ENCODE results near the gene PEX7. TPM values are rescaled to one million over a fixed set of nuclear protein-coding genes. Genes with fewer than 3 reads are reported as not detected.

PEX7 gene
- polyA plus RNA-seq, 3 donors, result 3.0 to 6.1 (median 3.9) TPM

DNA sequence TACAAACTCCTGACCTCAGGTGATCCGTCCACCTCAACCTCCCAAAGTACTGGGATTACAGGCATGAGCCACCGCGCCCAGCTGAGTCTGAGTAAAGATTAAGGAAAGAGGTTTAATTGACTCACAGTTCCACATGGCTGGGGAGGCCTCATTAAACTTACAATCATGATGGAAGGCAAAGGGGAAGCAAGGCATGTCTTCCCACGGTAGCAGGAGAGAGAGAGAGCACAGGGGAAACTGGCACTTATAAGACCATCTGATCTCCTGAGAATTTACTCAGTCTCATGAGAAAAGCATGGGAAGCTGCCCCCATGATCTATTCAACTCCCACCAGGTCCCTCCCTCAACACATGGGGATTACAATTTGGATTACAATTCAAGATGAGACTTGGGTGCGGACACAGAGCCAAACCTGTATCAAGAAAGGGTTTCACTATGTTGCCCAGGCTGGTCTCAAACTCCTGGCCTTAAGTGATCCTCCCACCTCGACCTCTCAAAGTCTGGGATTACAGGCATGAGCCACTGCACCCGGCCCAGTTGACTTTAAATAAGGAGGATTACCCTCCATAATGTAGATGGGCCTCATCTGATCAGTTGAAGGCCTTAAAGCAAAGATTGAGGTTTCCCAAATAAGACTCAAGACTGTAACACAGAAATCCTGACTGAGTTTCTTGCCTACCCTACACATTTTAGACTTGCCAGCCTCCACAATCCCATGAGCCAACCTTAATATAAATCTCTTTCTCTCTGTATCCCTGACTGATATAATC is 13.1 kb upstream of the PEX7 start:
- H3K4me1 Mint-ChIP-seq, result no peaks in the 10 kb centered on the region
- no peak overlapping the region for H3K4me3 Mint-ChIP-seq
- Histone ChIP-seq H3K79me2 (ENCODE audit: insufficient read depth, low read length) (no peaks in the 10 kb centered on the region), H3K9me3 (replicated peaks in 1 of 2; ENCODE audit: control insufficient read depth in 1 of 2, insufficient read depth in 1 of 2, low read length in 2 of 2) (no peaks in the 10 kb centered on the region), H3K4me1 (ENCODE audit: control insufficient read depth in 1 of 2, insufficient read depth in 2 of 2, low read length in 2 of 2) (no peaks in the 10 kb centered on the region), H3K27me3 (ENCODE audit: control insufficient read depth in 2 of 2, insufficient read depth in 2 of 2, low read length in 2 of 2) (no peaks in the 10 kb centered on the region), H2AFZ (ENCODE audit: insufficient read depth, low read depth, low read length, poor library complexity, severe bottlenecking) (no peak overlapping the region), H4K20me1 (ENCODE audit: insufficient read depth, low read length) (no peaks in the 10 kb centered on the region), H3K27ac (ENCODE audit: low read depth in 1 of 2, low read length in 2 of 2) (no peak overlapping the region), H3K4me2 (replicated peaks; ENCODE audit: extremely low read depth, low read length, poor library complexity, severe bottlenecking) (no peak overlapping the region), H3K4me3 (replicated peaks in 1 of 3; ENCODE audit: low read depth in 2 of 3, low read length in 3 of 3) (no peak overlapping the region), H3K9ac (ENCODE audit: insufficient read depth, low read length, poor library complexity, severe bottlenecking) (no peak overlapping the region), H3K36me3 (replicated peaks in 1 of 2; ENCODE audit: control insufficient read depth in 1 of 2, insufficient read depth in 2 of 2, low read length in 2 of 2) (no peaks in the 10 kb centered on the region)
- peaks cover 0 to 1% (median 0%) of the 10 kb centered on the region in 7 donors for H3K9me3 Mint-ChIP-seq
- H3K27ac Mint-ChIP-seq, result peak overlapping the region in 1 of 7 donors; percentile 6
- intact Hi-C loops (cut with micrococcal nuclease), result no loop called here
- H3K27me3 Mint-ChIP-seq (ENCODE audit: low read depth in 3 of 3), result peaks cover 0 to 3% (median 2%) of the 10 kb centered on the region in 3 donors
- TF ChIP-seq, protein P1, sequence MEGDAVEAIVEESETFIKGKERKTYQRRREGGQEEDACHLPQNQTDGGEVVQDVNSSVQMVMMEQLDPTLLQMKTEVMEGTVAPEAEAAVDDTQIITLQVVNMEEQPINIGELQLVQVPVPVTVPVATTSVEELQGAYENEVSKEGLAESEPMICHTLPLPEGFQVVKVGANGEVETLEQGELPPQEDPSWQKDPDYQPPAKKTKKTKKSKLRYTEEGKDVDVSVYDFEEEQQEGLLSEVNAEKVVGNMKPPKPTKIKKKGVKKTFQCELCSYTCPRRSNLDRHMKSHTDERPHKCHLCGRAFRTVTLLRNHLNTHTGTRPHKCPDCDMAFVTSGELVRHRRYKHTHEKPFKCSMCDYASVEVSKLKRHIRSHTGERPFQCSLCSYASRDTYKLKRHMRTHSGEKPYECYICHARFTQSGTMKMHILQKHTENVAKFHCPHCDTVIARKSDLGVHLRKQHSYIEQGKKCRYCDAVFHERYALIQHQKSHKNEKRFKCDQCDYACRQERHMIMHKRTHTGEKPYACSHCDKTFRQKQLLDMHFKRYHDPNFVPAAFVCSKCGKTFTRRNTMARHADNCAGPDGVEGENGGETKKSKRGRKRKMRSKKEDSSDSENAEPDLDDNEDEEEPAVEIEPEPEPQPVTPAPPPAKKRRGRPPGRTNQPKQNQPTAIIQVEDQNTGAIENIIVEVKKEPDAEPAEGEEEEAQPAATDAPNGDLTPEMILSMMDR (IDR thresholded peaks at IDR 0.05), result no peak
- DNase-seq, result no peak
- H3K36me3 Mint-ChIP-seq, result no peaks in the 10 kb centered on the region
- WGBS (ENCODE audit: insufficient coverage), result 92% methylated on average over 2 of the region's 7 CpGs

DNA sequence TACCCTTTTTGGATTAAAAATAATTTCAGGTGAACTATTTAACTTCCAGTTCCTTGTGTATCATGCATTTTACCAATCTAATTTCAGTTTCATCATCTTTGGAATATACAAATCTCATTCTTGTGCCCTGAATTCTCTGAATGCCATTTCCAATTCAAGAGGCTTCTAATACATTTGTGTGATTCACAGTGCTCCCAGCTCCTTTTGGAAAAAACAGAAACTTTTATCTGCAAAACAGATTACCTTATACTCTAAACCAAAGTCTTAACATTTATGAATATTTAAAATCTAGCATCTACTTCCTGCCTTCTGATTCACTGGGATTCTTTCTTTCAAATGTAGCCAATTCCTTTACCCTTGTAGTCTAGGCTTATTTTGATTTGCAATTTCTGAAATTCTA is 11.1 kb upstream of the PEX7 start:
- Histone ChIP-seq H2AFZ (ENCODE audit: insufficient read depth, low read depth, low read length, poor library complexity, severe bottlenecking) (no peak overlapping the region), H3K36me3 (replicated peaks in 1 of 2; ENCODE audit: control insufficient read depth in 1 of 2, insufficient read depth in 2 of 2, low read length in 2 of 2) (no peaks in the 10 kb centered on the region), H3K27ac (ENCODE audit: low read depth in 1 of 2, low read length in 2 of 2) (no peak overlapping the region), H3K4me3 (replicated peaks in 1 of 3; ENCODE audit: low read depth in 2 of 3, low read length in 3 of 3) (no peak overlapping the region), H3K27me3 (ENCODE audit: control insufficient read depth in 2 of 2, insufficient read depth in 2 of 2, low read length in 2 of 2) (no peaks in the 10 kb centered on the region), H3K4me1 (ENCODE audit: control insufficient read depth in 1 of 2, insufficient read depth in 2 of 2, low read length in 2 of 2) (no peaks in the 10 kb centered on the region), H3K9me3 (replicated peaks in 1 of 2; ENCODE audit: control insufficient read depth in 1 of 2, insufficient read depth in 1 of 2, low read length in 2 of 2) (no peaks in the 10 kb centered on the region), H3K9ac (ENCODE audit: insufficient read depth, low read length, poor library complexity, severe bottlenecking) (no peak overlapping the region), H3K4me2 (replicated peaks; ENCODE audit: extremely low read depth, low read length, poor library complexity, severe bottlenecking) (no peak overlapping the region), H3K79me2 (ENCODE audit: insufficient read depth, low read length) (no peaks in the 10 kb centered on the region), H4K20me1 (ENCODE audit: insufficient read depth, low read length) (no peaks in the 10 kb centered on the region)
- intact Hi-C loops (cut with micrococcal nuclease), result no loop called here
- no peak overlapping the region for H3K27ac Mint-ChIP-seq
- H3K4me3 Mint-ChIP-seq, result no peak overlapping the region
- H3K27me3 Mint-ChIP-seq (ENCODE audit: low read depth in 3 of 3), result peaks cover 0 to 2% (median 0%) of the 10 kb centered on the region in 3 donors
- TF ChIP-seq, protein P1 (IDR thresholded peaks at IDR 0.05), result no peak
- peaks cover 0 to 2% (median 0%) of the 10 kb centered on the region in 7 donors for H3K9me3 Mint-ChIP-seq
- no peaks in the 10 kb centered on the region for H3K4me1 Mint-ChIP-seq
- no peak for DNase-seq
- no peaks in the 10 kb centered on the region for H3K36me3 Mint-ChIP-seq
